Stimulated activated CD8-positive, alpha-beta memory T cell treated with anti-CD3 and anti-CD28 coated beads, Interleukin-12 subunit alpha, Interleukin-12 subunit beta, amount 100 ng/mL, for 1 hour (primary cell): ENCODE results near the gene ZNF576.
"Not testable (repeated sequence)": the region's sequence is repeated elsewhere in the genome, so short reads cannot be mapped to it uniquely, and the experiment has no call there.

Source experiments
- DNase-seq: peaks from one replicate; pipeline ENCODE4 v3.0.0-alpha.2; 2020; ENCODE audit warnings: low read depth

Gene ZNF576

GRCh38 chr19:43595999-43596841, at the start of gene ZNF576, which contains the start of gene IRGQ:
Gene ZNF576, plus strand, starts transcription at chr19:43596595. Its CDS starts 514 bp downstream, at chr19:43597109.
Gene IRGQ, minus strand, starts transcription at chr19:43596134. Its CDS starts 796 bp downstream, at chr19:43595338.
- peak; percentile 100 for DNase-seq

- not testable (repeated sequence) for DNase-seq
Observed at GRCh38 chr19:43547926-43548325, 48.5 kb upstream of the ZNF576 start.

GRCh38 chr19:43548706-43549105, 47.7 kb upstream of the ZNF576 start:
- DNase-seq, result no peak

- DNase-seq, result no peak
Observed at GRCh38 chr19:43551399-43552197, 44.8 kb upstream of the ZNF576 start.

- DNase-seq, result no peak
Observed at GRCh38 chr19:43552198-43552450, 44.3 kb upstream of the ZNF576 start.

GRCh38 chr19:43552616-43553015, 43.8 kb upstream of the ZNF576 start:
- DNase-seq, result no peak

- no peak for DNase-seq
Observed at GRCh38 chr19:43553656-43554055, 42.7 kb upstream of the ZNF576 start.

GRCh38 chr19:43554317-43554895, 42.0 kb upstream of the ZNF576 start:
- DNase-seq, result no peak

- peak; percentile 77 for DNase-seq
Observed at GRCh38 chr19:43555185-43555770, 41.1 kb upstream of the ZNF576 start.

GRCh38 chr19:43560687-43561086, 35.7 kb upstream of the ZNF576 start:
- DNase-seq, result no peak

GRCh38 chr19:43561139-43561970, 35.0 kb upstream of the ZNF576 start:
- DNase-seq, result no peak

GRCh38 chr19:43562226-43562697, 34.1 kb upstream of the ZNF576 start:
- no peak for DNase-seq

- peak; percentile 57 for DNase-seq
Observed at GRCh38 chr19:43562698-43563241, 33.6 kb upstream of the ZNF576 start.

GRCh38 chr19:43563816-43564457, 32.5 kb upstream of the ZNF576 start:
- no peak for DNase-seq

- DNase-seq, result no peak
Observed at GRCh38 chr19:43564800-43565199, 31.6 kb upstream of the ZNF576 start.

GRCh38 chr19:43569657-43570056, 26.7 kb upstream of the ZNF576 start:
- no peak for DNase-seq

GRCh38 chr19:43570174-43570791, 26.1 kb upstream of the ZNF576 start:
- no peak for DNase-seq

- no peak for DNase-seq
Observed at GRCh38 chr19:43572171-43572588, 24.2 kb upstream of the ZNF576 start.

- DNase-seq, result no peak
Observed at GRCh38 chr19:43574424-43575155, 21.8 kb upstream of the ZNF576 start.
